Small intestine (tissue), 7 donors: Measurements from ENCODE around the gene DPH2. TPM values are rescaled to one million over a fixed set of nuclear protein-coding genes. Genes with fewer than 3 reads are reported as not detected.

Experiments used
- DNase-seq, 2 donors: peaks; one replicate each; pipeline versions ENCODE4 v3.0.0 to v3.0.0-alpha.2; 2013
- FAIRE-seq: peaks from 2 replicates; lab custom pipeline; 2012; peaks lifted over from hg19 to GRCh38; lab: Jason Lieb, UNC
- H3K27ac ChIP-seq, 3 donors: one replicate each; pipeline ENCODE4 v1.5.1; 2013; ENCODE audit warnings: low read length in 2 of 3, mild to moderate bottlenecking in 2 of 3, control low read depth in 1 of 3, inconsistent platforms in 1 of 3, low read depth in 1 of 3, moderate library complexity in 1 of 3
- H3K27me3 ChIP-seq, 3 donors: one replicate each; pipeline ENCODE4 v1.6.1; 2013; ENCODE audit warnings: low read length in 3 of 3, inconsistent platforms in 1 of 3; ENCODE audit not compliant: control insufficient read depth in 3 of 3, insufficient read depth in 3 of 3
- H3K36me3 ChIP-seq, 3 donors: one replicate each; pipeline ENCODE4 v1.6.1; 2013; ENCODE audit warnings: low read length in 3 of 3, inconsistent platforms in 1 of 3, low read depth in 1 of 3, mild to moderate bottlenecking in 1 of 3, moderate library complexity in 1 of 3; ENCODE audit not compliant: control insufficient read depth in 3 of 3, insufficient read depth in 2 of 3
- H3K4me1 ChIP-seq, 3 donors: one replicate each; pipeline ENCODE4 v1.6.1; 2013; ENCODE audit warnings: low read length in 2 of 3, inconsistent platforms in 1 of 3, low read depth in 1 of 3, mild to moderate bottlenecking in 1 of 3, moderate library complexity in 1 of 3; ENCODE audit not compliant: control insufficient read depth in 3 of 3, insufficient read depth in 2 of 3
- H3K4me3 ChIP-seq, 3 donors: one replicate each; pipeline ENCODE4 v1.5.1; 2013; ENCODE audit warnings: low read length in 3 of 3, control low read depth in 1 of 3, inconsistent platforms in 1 of 3, low read depth in 1 of 3, mild to moderate bottlenecking in 1 of 3, moderate library complexity in 1 of 3
- H3K9me3 ChIP-seq, 2 donors: one replicate each; pipeline ENCODE4 v1.6.1; 2013; ENCODE audit warnings: low read depth in 1 of 2, low read length in 1 of 2; ENCODE audit not compliant: control insufficient read depth in 2 of 2, insufficient read depth in 1 of 2
- WGBS, 3 donors: extraction: QIAGEN DNeasy Blood & Tissue Kit; methylation state at CpG; one replicate each; pipeline ENCODE4 v1.1.7; 2013; 5-methylcytosine and 5-hydroxymethylcytosine counted together
- polyA plus RNA-seq, 4 donors: library from polyadenylated mRNA; stranded (reverse) in 3 of 4; unstranded in 1 of 4; fragments of 200-250 nt in 3 of 4; fragments of 120-200 nt in 1 of 4; gene quantifications; one replicate each; pipeline versions ENCODE4 v1.2.1 to v1.2.3, GENCODE V29; 2013
- donor health status: healthy with polysubstance abuse.
- donor health status: control.
- donor health status: control.
- donor health status: Bipolar disorder and iron deficiency.
- donor health status: healthy.

The DPH2 gene
- polyA plus RNA-seq, 4 donors, result 5.8 to 25.2 (median 15.6) TPM

DNA sequence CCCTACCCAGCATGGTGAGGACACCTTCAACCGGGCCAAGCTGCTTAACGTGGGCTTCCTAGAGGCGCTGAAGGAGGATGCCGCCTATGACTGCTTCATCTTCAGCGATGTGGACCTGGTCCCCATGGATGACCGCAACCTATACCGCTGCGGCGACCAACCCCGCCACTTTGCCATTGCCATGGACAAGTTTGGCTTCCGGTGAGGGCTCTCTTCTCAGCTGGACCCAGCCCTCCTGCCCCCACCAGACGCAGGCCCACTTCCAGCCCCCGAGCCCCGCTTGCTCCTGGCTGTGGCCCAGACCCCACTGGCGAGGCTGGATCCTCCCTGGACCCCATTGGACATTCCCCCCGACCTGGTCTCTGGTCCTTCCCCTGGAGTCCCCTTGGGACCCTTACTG, 15.0 kb downstream of the DPH2 start:
- WGBS, 3 donors, result 87 to 94% (median 91%) methylated on average over 13 to 16 of the region's 16 CpGs
- H3K27me3 ChIP-seq, result no peaks in the 10 kb centered on the region

DNA sequence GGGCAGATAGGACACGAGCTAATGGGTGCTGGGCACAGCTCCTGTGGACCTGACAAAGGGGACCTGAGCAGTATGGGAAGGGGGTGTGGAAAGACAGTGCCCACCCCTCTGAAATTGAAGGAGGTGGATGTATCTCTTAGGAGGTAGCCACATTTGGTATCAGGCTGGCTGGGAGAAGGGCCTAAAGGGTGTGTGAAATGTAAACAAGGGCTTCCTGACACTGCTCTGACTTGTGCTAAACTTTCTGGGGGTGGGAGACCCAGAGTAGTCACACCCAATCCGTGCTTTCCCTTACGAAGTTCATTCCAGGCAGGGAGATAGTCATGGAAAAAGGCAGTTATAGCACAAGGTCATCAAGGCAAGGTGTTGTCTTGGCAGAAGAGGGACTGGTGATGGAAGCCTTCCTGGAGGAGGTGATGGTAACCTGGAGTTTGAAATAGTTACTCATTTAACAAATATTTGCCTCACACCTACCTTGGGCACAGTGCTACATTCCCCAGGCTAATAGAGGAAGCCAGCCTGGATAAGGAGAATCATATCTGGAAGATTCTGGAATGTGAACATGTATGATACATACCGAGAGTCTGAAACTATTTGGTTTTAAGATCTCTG, 16.3 kb downstream of the DPH2 start:
- Histone ChIP-seq H3K4me1 (peaks cover 0 to 40% (median 4%) of the 10 kb centered on the region in 3 donors), H3K27me3 (no peaks in the 10 kb centered on the region), H3K9me3 (no peaks in the 10 kb centered on the region), H3K4me3 (no peak overlapping the region), H3K27ac (peak overlapping the region in 1 of 3 donors; percentile 81), H3K36me3 (peaks cover 0 to 60% (median 3%) of the 10 kb centered on the region in 3 donors)
- 67 to 70% (median 67%) methylated on average over 4 of the region's 4 CpGs for WGBS, 3 donors
- FAIRE-seq (no peak), DNase-seq (no peak)

More for the DNA sequence above, 15.0 kb downstream of the DPH2 start:
- no peak for DNase-seq
- no peaks in the 10 kb centered on the region for H3K9me3 ChIP-seq
- peaks cover 0 to 56% (median 3%) of the 10 kb centered on the region in 3 donors for H3K36me3 ChIP-seq
- no peak for FAIRE-seq
- H3K27ac ChIP-seq, result no peak overlapping the region
- H3K4me3 ChIP-seq, result no peak overlapping the region
- peaks cover 0 to 42% (median 0%) of the 10 kb centered on the region in 3 donors for H3K4me1 ChIP-seq

DNA sequence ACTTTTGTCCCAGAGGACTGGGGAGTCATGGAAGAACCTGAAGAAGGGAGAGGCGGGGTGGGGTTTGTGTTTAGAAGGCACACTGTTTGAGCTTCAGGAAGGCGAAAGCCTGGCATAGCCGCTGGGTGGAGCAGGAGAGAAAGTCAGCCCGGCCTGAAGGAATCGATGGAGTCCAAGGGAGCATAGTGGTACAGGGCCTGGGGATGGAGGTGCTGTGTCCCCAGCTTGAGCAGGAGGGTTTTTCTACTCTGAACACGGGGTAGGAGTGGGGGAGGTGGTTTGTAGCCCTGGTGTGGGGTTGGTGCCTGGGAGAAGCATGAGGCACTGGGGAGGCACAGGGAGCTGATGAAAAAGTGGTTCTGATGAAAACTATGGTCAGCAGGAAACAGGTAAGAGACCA, 16.9 kb downstream of the DPH2 start:
- Histone ChIP-seq H3K27me3 (no peaks in the 10 kb centered on the region), H3K9me3 (no peaks in the 10 kb centered on the region), H3K4me3 (no peak overlapping the region), H3K27ac (peak overlapping the region in 1 of 3 donors; percentile 81), H3K36me3 (peaks cover 0 to 54% (median 3%) of the 10 kb centered on the region in 3 donors), H3K4me1 (peaks cover 0 to 41% (median 4%) of the 10 kb centered on the region in 3 donors)
- 38 to 60% (median 41%) methylated on average over 6 of the region's 6 CpGs for WGBS, 3 donors
- DNase-seq (peak; percentile 37 to 60), FAIRE-seq (no peak)

DNA sequence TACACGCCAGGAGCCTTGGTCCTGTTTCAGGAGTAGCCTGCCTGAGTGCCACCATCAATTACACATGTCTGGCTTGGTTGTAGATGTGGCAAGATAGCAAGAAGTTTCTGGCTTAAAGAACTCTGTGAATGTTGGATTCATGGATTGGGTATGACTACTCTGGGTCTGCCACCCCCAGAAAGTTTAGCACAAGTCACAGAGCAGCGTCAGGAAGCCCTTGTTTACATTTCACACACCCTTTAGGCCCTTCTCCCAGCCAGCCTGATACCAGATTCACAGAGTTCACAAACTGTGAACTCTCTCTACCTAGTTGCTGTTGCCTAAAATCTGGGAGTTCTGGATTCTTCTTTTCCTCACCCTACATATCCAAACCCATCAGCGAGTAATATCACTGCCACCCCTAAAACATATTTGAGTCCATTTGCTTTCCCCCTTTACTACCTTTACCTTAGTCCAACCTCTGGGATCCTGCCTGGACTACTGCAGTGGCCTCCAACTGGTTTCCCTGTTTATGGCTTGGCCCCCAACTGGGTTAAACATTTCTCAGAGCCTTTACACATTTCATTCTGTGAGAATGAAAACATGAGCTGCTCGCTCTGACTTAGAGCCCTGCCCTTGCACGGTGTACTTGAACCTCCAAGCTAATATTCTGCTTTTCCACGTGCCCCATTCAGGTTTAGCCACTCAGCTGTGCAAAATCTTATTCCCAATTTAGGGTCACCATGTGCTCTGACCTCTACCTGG, 17.5 kb downstream of the DPH2 start:
- Histone ChIP-seq H3K4me1 (peaks cover 0 to 44% (median 4%) of the 10 kb centered on the region in 3 donors), H3K9me3 (no peaks in the 10 kb centered on the region), H3K36me3 (peaks cover 0 to 47% (median 3%) of the 10 kb centered on the region in 3 donors), H3K27me3 (no peaks in the 10 kb centered on the region), H3K4me3 (no peak overlapping the region), H3K27ac (peak overlapping the region in 1 of 3 donors; percentile 81)
- DNase-seq (peak in 1 of 2 donors; percentile 75), FAIRE-seq (no peak)
- 65 to 69% (median 68%) methylated on average over 6 of the region's 6 CpGs for WGBS, 3 donors

DNA sequence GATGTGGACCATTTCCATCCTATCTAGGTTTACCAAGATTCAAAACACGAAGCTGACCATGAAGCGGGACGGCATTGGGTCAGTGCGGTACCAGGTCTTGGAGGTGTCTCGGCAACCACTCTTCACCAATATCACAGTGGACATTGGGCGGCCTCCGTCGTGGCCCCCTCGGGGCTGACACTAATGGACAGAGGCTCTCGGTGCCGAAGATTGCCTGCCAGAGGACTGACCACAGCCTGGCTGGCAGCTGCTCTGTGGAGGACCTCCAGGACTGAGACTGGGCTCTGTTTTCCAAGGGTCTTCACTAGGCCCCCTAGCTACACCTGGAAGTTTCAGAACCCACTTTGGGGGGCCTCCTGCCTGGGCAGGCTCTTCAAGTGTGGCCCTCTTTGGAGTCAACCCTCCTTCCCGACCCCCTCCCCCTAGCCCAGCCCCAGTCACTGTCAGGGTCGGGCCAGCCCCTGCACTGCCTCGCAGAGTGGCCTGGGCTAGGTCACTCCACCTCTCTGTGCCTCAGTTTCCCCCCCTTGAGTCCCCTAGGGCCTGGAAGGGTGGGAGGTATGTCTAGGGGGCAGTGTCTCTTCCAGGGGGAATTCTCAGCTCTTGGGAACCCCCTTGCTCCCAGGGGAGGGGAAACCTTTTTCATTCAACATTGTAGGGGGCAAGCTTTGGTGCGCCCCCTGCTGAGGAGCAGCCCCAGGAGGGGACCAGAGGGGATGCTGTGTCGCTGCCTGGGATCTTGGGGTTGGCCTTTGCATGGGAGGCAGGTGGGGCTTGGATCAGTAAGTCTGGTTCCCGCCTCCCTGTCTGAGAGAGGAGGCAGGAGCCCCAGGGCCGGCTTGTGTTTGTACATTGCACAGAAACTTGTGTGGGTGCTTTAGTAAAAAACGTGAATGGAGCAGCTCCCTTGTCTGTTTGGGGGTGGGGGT, 20.7 kb downstream of the DPH2 start:
- peaks cover 0 to 57% (median 4%) of the 10 kb centered on the region in 3 donors for H3K4me1 ChIP-seq
- peak overlapping the region in 2 of 3 donors; percentile 49 to 67 for H3K4me3 ChIP-seq
- peaks cover 0 to 30% (median 1%) of the 10 kb centered on the region in 3 donors for H3K36me3 ChIP-seq
- no peaks in the 10 kb centered on the region for H3K9me3 ChIP-seq
- FAIRE-seq, result no peak
- H3K27ac ChIP-seq, result peak overlapping the region; percentile 86 to 95 (median 87)
- no peak for DNase-seq
- no peaks in the 10 kb centered on the region for H3K27me3 ChIP-seq
- WGBS, 3 donors, result 72 to 74% (median 72%) methylated on average over 19 of the region's 19 CpGs

DNA sequence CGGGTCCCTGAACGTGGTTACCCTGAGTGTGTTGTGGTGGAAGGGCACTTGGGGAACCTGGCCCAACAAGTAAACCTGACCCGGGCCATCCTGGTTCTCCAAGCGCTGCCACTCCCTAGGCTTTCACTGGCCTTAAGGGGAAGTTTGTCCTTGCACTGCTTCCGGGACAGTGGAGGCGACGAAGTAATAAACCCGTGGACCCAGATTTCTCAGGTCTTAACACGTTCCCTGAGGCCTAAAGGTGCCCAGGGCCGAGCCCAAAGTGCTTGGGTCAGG, 21.3 kb downstream of the DPH2 start:
- H3K27ac ChIP-seq, result peak overlapping the region; percentile 86 to 95 (median 87)
- FAIRE-seq (no peak), DNase-seq (no peak)
- peak overlapping the region; percentile 49 to 67 (median 66) for H3K4me3 ChIP-seq
- H3K27me3 ChIP-seq, result no peaks in the 10 kb centered on the region
- peaks cover 0 to 51% (median 4%) of the 10 kb centered on the region in 3 donors for H3K4me1 ChIP-seq
- H3K9me3 ChIP-seq, result no peaks in the 10 kb centered on the region
- H3K36me3 ChIP-seq, result peaks cover 0 to 30% (median 0%) of the 10 kb centered on the region in 3 donors
- WGBS, 3 donors, result 1 to 2% (median 1%) methylated on average over 10 of the region's 10 CpGs

DNA sequence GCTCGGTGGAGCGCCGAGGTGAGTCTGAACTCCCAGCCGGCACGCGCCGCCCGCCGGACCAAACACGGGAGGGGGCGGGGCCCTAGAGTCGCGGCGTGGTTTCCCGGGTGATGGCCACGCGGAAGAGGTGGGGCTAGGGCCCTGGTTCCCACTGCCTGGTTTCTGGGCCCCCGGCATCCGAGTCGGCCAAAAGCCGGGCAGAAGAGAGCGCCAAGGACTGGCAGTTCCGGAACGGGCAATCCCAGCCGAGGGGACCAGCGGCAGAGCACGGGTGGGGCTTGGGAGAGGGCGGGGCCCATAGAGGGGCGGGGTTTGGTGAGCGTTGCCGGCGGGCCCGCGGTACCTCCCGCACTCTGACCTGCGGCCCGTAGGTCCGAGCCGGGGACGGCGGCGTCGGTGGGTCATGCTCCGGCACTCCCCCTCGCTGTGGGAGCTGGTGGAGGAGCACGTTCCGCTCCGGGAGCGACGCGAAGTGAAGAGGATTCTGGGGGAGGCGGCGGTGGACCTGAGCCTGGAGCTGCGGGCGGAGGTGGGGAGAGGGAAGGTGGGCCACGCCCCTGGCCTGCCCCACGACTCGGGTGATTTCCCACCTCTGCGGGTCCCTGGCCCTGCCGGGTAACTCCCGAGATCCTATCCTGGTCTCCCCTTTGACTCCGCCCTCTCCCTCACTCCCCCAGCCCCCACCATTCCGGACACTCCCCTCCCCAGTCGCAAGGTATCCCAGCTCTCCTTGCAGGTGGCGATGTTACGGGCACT, 21.8 kb downstream of the DPH2 start, which contains the start of gene CCDC24:
Gene CCDC24 (plus strand): TSS at position 124 of the 756 bp plus-strand sequence. CDS start 280 bp downstream, at position 404.
- Histone ChIP-seq H3K27me3 (no peaks in the 10 kb centered on the region), H3K36me3 (peaks cover 0 to 35% (median 0%) of the 10 kb centered on the region in 3 donors), H3K4me1 (peaks cover 0 to 46% (median 4%) of the 10 kb centered on the region in 3 donors), H3K9me3 (no peaks in the 10 kb centered on the region), H3K27ac (peak within 1 kb of the TSS; percentile 86 to 95 (median 87)), H3K4me3 (peak within 1 kb of the TSS; percentile 49 to 67 (median 66))
- WGBS, 3 donors, result 0 to 2% (median 1%) methylated on average over 47 to 66 of the region's 66 CpGs
- DNase-seq (peak; percentile 85 to 89), FAIRE-seq (no peak)
